Spleen (tissue), 7 donors: ENCODE measurements around the gene P2RY2.

Source experiments
- POLR2AphosphoS5 ChIP-seq, 3 donors: sonication (generic); formaldehyde crosslinking; IDR thresholded peaks; one replicate each; pipeline ENCODE4 v1.5.1; 2017; ENCODE audit warnings: antibody characterized with exemption in 3 of 3
- TF ChIP-seq, protein P1 (sequence below), 11 experiments: fragments of 200-600 bp in 7 of 11; fragments of 450-650 bp in 4 of 11; sonication (generic) in 4 of 11; IDR thresholded peaks in 8 of 11; conservative IDR thresholded peaks in 3 of 11; 1 replicate in 7 of 11; 2 replicates in 4 of 11; pipeline versions ENCODE4 v1.4.0 to v1.8.0; 2016 to 2021; ENCODE audit warnings: antibody characterized with exemption in 11 of 11, inconsistent platforms in 4 of 11, mild to moderate bottlenecking in 1 of 11
- donor health status: DM: no; HTN: no; CAD: no; lungs with moderate emphysema.
- donor health status: DM: no; HTN: no; CAD: no.
- donor health status: DM: no; HTN: no; CAD: no.

- TF ChIP-seq, protein P1, sequence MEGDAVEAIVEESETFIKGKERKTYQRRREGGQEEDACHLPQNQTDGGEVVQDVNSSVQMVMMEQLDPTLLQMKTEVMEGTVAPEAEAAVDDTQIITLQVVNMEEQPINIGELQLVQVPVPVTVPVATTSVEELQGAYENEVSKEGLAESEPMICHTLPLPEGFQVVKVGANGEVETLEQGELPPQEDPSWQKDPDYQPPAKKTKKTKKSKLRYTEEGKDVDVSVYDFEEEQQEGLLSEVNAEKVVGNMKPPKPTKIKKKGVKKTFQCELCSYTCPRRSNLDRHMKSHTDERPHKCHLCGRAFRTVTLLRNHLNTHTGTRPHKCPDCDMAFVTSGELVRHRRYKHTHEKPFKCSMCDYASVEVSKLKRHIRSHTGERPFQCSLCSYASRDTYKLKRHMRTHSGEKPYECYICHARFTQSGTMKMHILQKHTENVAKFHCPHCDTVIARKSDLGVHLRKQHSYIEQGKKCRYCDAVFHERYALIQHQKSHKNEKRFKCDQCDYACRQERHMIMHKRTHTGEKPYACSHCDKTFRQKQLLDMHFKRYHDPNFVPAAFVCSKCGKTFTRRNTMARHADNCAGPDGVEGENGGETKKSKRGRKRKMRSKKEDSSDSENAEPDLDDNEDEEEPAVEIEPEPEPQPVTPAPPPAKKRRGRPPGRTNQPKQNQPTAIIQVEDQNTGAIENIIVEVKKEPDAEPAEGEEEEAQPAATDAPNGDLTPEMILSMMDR (IDR thresholded peaks at IDR 0.05 in 8 of 11, conservative IDR thresholded peaks at IDR 0.05 in 3 of 11) = no peak
- TF ChIP-seq POLR2AphosphoS5 (IDR thresholded peaks at IDR 0.05) = no peak
Measured at GRCh38 chr11:73248526-73249185, 30.6 kb downstream of the P2RY2 start.
